Kidney (tissue), 14 donors: Measurements from ENCODE around the gene SREBF1. TPM values are rescaled to one million over a fixed set of nuclear protein-coding genes. Genes with fewer than 3 reads are reported as not detected.
A peak's percentile ranks its signal among the peaks of the same experiment; 100 is the strongest.

Experiments
- DNase-seq, 5 donors: peaks; one replicate each; pipeline ENCODE4 v3.0.0-alpha.2; 2013 to 2020
- FAIRE-seq: peaks from 2 replicates; lab custom pipeline; 2012; peaks lifted over from hg19 to GRCh38; lab: Jason Lieb, UNC
- H3K27ac ChIP-seq, 2 donors: one replicate each; pipeline ENCODE4 v1.7.0; 2013; ENCODE audit warnings: low read depth in 2 of 2, low read length in 2 of 2, inconsistent platforms in 1 of 2
- H3K27me3 ChIP-seq: one replicate; pipeline ENCODE4 v1.7.1; 2013; ENCODE audit warnings: low read length, inconsistent platforms; ENCODE audit not compliant: control insufficient read depth, insufficient read depth
- H3K36me3 ChIP-seq, 3 donors: one replicate each; pipeline versions ENCODE4 v1.7.0 to v1.7.1; 2013; ENCODE audit warnings: low read length in 3 of 3, control low read depth in 1 of 3, inconsistent platforms in 1 of 3; ENCODE audit not compliant: insufficient read depth in 3 of 3, control insufficient read depth in 2 of 3
- H3K4me1 ChIP-seq, 3 donors: one replicate each; pipeline versions ENCODE4 v1.7.0 to v1.7.1; 2013; ENCODE audit warnings: low read length in 3 of 3, inconsistent platforms in 1 of 3, low read depth in 1 of 3; ENCODE audit not compliant: control insufficient read depth in 2 of 3, insufficient read depth in 2 of 3
- H3K4me3 ChIP-seq, 3 donors: one replicate each; pipeline versions ENCODE4 v1.7.0 to v1.8.1; 2013; ENCODE audit warnings: low read length in 3 of 3, control low read depth in 1 of 3, inconsistent platforms in 1 of 3
- H3K9ac ChIP-seq, 3 donors: one replicate each; pipeline versions ENCODE4 v1.7.0 to v1.7.1; 2013; ENCODE audit warnings: low read length in 3 of 3, control low read depth in 1 of 3, inconsistent platforms in 1 of 3
- H3K9me3 ChIP-seq, 3 donors: one replicate each; pipeline versions ENCODE4 v1.7.0 to v1.7.1; 2013; ENCODE audit warnings: low read length in 3 of 3, control low read depth in 1 of 3, inconsistent platforms in 1 of 3; ENCODE audit not compliant: control insufficient read depth in 2 of 3, insufficient read depth in 1 of 3
- CTCF ChIP-seq: IDR thresholded peaks from 3 replicates; pipeline ENCODE4 v1.5.1; 2012; ENCODE audit warnings: mild to moderate bottlenecking, moderate library complexity, borderline replicate concordance; ENCODE audit not compliant: insufficient read depth; ENCODE audit errors: extremely low read depth
- intact Hi-C: fragments of 100-400 bp; cut with DNase I; formaldehyde crosslinking; loops from one replicate; pipeline ENCODE4 v1.11.1; 2022
- microRNA-seq: library from miRNA; unstranded; fragments of <30 nt; microRNA quantifications from one replicate; pipeline ENCODE4 v1.2.0, GENCODE V29; 2020
- polyA plus RNA-seq: library from polyadenylated mRNA; stranded (reverse); fragments of 350-450 nt; fragmentation: Illumina TruSeq; extraction: RNeasy Lipid Tissue Mini Kit (QIAGEN cat#74804); gene quantifications from one replicate; pipeline ENCODE4 v1.2.3, GENCODE V29; 2014; ENCODE audit warnings: low read depth, low replicate concordance; ENCODE audit not compliant: insufficient read depth
- total RNA-seq: library from RNA; stranded (reverse); fragmentation: NEBNext Ultra II Directional; extraction: Animal tissue kit (Norgen Biotek cat#: 25700); gene quantifications from one replicate; pipeline ENCODE4 v1.2.1, GENCODE V29; 2021
- donor health status: control.
- donor health status: control.
- donor health status: control.
- donor health status: control.
- donor health status: control.
- donor health status: DM: yes; HTN: yes; CAD: no.
- donor health status: Normal renal cell carcinoma (clear cell type).

The SREBF1 gene
- total and polyA plus RNA-seq, 2 donors from 2014 or later, result 37.6 to 48.3 TPM

DNA sequence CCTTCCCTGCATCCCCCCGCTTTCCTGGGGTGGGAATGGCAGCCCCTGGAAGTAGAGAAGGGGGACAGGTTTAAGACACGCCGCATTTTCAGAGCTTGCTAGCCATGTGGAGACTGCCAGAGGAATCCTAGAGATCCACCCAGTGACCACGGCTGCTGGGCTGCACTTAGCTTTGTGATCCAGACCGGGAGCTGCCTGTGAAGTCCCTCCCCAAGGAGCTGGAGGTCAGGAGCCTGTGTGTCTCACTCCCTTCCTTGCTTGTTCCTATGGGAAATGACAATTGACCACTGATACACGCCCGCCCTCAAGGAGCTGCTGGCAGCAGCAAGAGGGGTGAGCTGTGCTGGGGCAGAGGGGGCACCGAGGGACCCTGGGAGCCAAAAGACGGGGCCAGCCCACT lies 73.7 kb downstream of the SREBF1 start:
- Histone ChIP-seq H3K4me3 (no peak overlapping the region), H3K27me3 (no peaks in the 10 kb centered on the region), H3K27ac (no peak overlapping the region), H3K9ac (no peak overlapping the region), H3K9me3 (no peaks in the 10 kb centered on the region), H3K36me3 (no peaks in the 10 kb centered on the region), H3K4me1 (peaks cover 0 to 12% (median 3%) of the 10 kb centered on the region in 3 donors)
- no peak for TF ChIP-seq CTCF
- intact Hi-C loops, result no loop called here
- FAIRE-seq (no peak), DNase-seq (no peak)

GRCh38 chr17:17762744-17763105 lies 74.1 kb downstream of the SREBF1 start:
- Histone ChIP-seq H3K4me3 (no peak overlapping the region), H3K36me3 (no peaks in the 10 kb centered on the region), H3K4me1 (peaks cover 0 to 10% (median 3%) of the 10 kb centered on the region in 3 donors), H3K9me3 (no peaks in the 10 kb centered on the region), H3K9ac (no peak overlapping the region), H3K27ac (no peak overlapping the region), H3K27me3 (no peaks in the 10 kb centered on the region)
- FAIRE-seq (no peak), DNase-seq (no peak)
- intact Hi-C loops, result no loop called here
- no peak for TF ChIP-seq CTCF

Small RNAs within 50 kb of the gene (microRNA-seq; reads per million reads assigned to microRNA genes)
- gene MIR33B, result 25.0 reads per million, percentile 35 among the genes with 10 or more reads in this experiment
- not detected for gene MIR6777

Other genes with a start within 250 kb of the SREBF1 start
- 36.8 TPM for gene PEMT, start 245.3 kb downstream of the SREBF1 start, total RNA-seq
- 52.1 TPM for gene PEMT, start 245.3 kb downstream of the SREBF1 start, polyA plus RNA-seq
- 50.5 TPM for gene RAI1, start 155.5 kb downstream of the SREBF1 start, total RNA-seq
- 6.7 TPM for gene RAI1, start 155.5 kb downstream of the SREBF1 start, polyA plus RNA-seq
- 59.4 TPM for gene TOM1L2, start 135.4 kb upstream of the SREBF1 start, total RNA-seq
- gene TOM1L2, start 135.4 kb upstream of the SREBF1 start, polyA plus RNA-seq, result 28.2 TPM
- 17.3 TPM for gene DRC3, start 135.9 kb upstream of the SREBF1 start, total RNA-seq
- gene DRC3, start 135.9 kb upstream of the SREBF1 start, polyA plus RNA-seq, result 8.6 TPM
- gene ATPAF2, start 202.2 kb upstream of the SREBF1 start, total RNA-seq, result 27.0 TPM
- 52.1 TPM for gene ATPAF2, start 202.2 kb upstream of the SREBF1 start, polyA plus RNA-seq
- gene GID4, start 202.4 kb upstream of the SREBF1 start, total RNA-seq, result 8.7 TPM
- gene GID4, start 202.4 kb upstream of the SREBF1 start, polyA plus RNA-seq, result 3.4 TPM